Muscle of back (tissue), 11 donors: ENCODE results near the gene DMAP1. TPM values are rescaled to one million over a fixed set of nuclear protein-coding genes. Genes with fewer than 3 reads are reported as not detected.

ENCODE experiments used
- DNase-seq, 3 donors: peaks; one replicate each; pipeline versions ENCODE4 v3.0.0 to v3.0.0-alpha.2; 2013
- polyA plus RNA-seq, 10 donors: library from polyadenylated mRNA; unstranded; fragments of 120-200 nt; gene quantifications; one replicate each; pipeline ENCODE4 v1.2.1, GENCODE V29; 2013; ENCODE audit not compliant: insufficient read length in 10 of 10

Gene DMAP1
- polyA plus RNA-seq, 10 donors: 30.6 to 43.0 (median 36.4) TPM

DNA sequence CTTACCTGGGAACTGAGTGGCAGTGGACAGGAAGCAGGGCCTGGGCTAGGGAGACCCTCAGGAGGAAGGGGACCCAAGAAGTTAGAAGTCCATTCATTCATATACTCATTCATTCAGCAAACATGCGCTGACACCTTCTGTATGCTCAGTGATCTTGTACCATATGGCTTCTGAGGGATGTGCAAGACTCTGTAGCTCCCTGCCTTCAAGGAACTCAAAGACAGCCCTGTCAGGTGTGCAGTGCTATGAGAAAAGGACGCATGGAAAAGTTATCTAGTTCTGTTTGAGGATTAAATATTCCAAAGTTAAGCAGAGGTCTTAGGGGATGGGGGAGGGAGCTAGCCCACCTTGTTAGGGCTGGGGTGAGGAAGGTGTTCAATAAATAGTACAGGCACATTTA, 12.5 kb downstream of the DMAP1 start:
- DNase-seq: no peak

DNA sequence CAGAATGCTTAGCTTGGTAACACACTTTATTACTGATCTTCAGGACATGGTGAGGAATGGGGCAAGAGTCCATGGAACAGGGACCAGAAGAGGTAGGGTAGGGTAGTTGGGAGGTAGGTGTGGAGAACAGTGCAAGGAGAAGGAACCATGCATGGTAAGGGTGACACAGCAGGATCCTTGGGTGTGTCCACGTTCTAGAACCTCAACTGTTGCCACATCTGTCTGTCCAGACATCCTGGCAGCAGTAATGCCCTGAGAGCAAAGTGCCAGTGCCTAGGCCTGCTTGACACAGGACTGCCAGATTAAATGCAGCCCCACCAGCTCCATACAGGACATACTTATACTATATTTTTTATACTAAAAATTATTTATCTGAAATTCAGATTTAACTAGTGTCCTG, 13.9 kb downstream of the DMAP1 start:
- DNase-seq: no peak

DNA sequence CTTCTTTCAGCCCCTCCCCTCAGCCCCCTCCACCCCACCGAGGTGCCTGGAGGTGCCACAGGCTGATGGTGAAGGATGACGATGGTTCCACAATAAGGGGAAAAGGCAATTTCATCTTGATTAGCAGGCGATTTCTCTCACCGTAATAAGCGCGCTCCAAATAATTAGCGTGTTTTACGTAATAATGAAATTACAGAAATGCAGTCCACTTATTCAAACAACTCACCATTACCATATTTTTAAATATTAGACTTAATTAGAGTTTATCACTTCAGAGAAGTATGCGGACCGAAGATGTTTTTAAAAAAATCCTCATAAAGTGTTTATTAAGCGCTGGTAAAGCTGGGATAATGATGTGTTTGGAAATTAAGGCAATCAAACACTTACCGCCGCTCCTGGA, 14.9 kb downstream of the DMAP1 start:
- no peak for DNase-seq

DNA sequence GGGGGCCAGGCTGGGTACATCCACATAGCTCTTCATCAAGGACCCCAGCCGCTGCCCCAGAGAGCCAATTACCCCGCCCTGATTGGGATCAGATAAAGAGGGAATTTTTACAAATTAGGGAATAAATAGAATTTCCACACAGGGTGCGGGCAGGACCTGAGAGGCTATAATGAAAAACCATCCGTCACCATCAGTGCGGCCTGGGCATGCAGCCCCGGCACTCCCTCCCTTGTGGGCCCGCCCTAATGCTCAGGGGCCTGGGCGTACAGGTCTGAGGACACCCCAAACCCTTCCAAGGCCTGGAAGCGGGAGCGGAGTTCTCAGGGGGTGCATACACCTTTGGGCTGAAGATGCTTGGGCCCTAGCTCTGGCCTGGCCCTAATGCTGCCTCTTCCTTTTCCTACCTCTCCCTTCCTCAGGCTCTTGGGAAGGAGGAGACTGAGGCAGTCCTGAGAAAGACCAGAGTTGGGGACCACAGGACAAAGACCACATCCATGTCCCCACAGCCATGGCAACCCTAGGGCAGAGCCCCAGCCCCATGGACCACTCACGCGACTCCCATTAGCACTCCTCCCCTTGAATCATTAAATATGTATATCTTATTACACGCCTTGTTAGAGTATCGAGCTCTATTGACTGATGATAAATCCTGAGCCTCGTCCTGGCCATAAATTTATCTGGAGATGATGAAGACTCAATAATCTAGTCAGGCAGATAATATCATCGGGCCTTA, 16.3 kb downstream of the DMAP1 start:
- DNase-seq: no peak

DNA sequence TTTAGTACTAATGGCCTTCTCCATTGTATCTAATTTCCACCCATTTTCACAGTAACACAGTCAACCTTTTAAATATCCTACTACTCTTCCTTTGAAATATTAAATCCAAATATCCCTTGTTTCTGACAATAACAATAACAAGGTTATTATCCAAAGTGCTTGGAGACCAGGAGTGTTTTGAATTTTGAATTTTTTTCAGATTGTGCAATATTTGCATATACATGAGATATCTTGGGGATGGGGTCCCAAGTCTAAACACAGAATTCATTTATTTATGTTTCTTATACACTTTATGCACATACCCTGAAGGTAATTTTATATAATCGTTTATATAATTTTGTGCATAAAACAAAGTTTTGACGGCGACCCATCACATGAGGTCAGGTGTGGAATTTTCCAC, 17.5 kb downstream of the DMAP1 start:
- no peak for DNase-seq

DNA sequence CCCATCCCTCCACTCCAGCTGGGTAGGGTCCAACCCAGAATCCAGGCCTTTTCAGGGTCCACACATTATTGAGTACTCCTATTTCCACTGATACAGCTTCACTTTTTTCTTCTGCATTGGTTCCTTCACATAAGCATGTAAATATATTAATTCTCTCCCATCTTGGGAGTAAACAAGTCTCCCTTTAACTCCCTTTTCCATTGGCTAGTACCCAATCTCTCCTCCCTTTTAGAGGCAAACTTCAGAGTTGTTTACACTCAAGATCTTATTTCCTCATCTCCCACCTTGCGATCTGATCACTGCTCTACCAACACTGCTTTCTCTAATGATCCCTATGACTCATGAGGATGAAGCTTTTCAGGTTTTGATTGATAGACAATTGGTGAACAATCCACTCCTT, 20.3 kb downstream of the DMAP1 start:
- DNase-seq: no peak

DNA sequence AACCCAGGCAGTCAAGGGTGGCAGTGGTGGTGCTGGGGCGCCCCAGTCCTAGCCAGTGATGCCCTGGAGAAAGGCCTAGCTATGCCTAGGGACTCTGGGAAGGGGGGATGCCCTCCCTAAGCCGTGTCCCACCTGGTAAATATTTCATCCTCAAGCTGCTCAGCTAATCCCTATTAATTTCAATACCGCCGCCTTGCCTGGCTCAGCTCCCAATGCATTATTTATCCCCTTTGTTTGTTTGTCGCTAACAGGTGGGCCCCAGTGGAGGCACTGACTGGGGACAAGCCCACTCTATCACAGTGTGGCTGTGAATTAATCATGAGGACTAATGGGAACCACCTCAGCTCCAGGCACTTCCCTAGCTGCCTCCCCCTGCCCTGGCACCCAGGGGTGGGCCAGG, 22.5 kb downstream of the DMAP1 start:
- DNase-seq: no peak

DNA sequence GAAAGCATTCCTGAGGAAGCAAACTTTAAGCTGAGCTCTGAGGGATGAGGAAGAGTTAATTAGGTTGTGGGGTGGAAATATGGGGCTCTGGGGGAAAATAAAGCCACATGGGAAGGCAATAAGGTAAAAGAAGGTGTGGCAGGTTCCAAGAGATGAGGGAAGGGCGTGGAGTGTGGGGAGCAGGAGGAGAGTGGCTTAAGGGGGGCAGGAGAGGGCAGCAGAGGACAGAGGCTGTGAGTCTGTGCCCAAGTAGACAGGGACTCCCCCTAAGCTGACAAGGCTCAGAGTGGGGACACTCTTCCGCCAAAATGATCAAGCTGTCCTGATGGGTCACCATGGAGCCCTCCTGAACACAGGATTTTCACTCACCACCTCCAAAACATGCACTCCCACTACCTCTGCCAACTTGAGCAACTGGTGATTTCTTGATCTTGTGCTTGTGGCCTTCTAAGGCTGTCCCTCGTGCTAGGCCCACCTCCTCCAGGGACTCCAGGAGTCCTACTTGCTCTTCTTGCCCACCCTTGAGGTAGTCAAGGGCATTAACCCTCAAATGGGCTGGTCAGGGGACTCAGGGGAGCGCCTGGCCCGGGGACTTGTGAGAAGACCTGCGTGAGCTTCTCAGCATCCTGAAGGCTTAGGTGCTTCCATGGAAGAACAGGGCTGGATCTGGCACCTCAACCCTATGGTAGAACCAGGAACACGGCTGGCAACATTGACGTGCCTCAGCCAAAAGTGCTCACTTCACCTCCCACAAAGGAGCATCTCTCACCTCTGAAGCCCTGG, 23.4 kb downstream of the DMAP1 start:
- no peak for DNase-seq

DNA sequence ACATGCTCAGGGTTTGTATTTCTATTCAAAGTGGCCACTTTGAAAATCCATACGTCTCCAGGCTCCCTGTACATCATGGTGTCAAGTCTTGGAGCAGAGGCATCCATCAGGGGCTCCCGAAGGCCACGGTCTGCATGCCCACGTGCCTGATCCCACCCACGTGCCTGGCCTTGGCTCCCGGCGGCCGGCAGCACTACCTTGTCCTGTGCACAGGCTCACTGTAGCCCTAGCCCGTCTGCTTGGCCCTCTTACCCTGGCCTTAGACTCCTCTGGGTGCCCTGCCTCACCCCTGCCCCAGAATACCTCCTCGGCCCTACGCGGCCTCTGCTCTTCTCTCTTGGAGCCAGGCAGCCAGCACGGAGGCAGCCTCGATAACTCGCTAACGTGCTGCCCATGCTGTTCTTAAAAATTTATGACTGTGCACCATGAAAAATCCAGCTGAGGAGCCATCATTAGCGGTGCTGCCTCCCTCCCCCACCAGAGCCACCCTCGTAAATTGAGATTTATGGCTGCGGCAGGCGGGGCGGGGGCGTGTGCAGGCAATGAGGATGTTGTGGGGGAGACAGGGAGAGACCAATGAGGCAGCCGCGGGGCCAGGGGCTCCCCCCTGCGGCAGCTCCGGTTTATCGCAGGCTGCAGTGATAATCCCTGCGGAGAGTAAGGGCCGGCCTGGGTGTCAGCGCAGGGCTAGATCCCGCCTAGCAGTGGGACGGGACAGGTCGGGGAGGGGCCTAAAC, 24.6 kb downstream of the DMAP1 start:
- peak; percentile 47 to 79 (median 47) for DNase-seq

DNA sequence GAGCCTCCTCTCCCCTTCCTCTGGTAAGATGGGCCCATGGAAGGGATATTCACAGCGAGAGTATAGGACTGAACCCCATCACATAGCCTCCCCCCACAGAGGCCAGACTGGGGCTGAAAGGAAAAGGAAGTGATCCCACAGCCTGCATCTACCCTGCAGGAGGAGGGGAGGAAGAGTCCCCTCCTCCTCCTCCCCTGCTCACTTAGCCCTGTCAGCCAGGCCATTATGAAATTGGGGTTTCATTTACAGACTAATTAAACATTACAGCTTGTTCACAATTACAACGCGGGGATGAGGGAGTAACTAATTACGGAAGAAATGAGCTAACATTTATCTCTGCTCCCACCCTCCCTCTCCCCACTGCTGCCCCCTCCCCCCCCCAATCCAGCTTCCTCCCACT, 25.4 kb downstream of the DMAP1 start:
- DNase-seq: no peak

DNA sequence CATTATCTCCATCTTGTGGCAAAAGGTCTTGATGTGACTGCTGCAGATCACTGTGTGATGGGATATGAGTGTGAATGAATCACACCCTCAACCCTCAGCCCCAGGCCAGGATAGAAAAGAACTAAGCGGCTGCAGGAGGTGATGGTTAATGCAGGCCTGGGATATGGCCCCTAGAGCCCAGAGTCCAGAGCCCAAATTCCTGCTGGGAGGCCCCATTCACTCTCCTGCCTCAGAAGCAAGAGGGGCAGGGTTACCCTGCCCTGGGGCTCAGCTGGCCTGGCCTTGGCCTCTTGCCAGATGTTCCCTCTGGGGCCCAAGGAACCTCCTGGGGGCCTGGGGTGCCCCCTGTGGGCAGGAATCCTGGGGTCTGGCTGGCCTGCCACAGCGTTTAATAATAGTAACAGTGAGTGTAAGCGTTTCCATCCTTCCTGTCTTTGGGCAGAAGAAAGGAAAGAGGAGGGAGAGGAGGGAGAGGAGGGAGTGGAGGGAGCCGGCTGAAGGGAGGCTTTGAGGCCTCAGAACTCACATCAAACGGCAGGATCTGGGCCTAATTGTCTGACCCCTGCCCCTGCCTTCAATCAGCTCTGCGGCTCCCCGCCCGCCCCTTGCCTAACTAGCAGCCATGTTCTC, 26.2 kb downstream of the DMAP1 start:
- DNase-seq: peak in 2 of 3 donors; percentile 40 to 42

DNA sequence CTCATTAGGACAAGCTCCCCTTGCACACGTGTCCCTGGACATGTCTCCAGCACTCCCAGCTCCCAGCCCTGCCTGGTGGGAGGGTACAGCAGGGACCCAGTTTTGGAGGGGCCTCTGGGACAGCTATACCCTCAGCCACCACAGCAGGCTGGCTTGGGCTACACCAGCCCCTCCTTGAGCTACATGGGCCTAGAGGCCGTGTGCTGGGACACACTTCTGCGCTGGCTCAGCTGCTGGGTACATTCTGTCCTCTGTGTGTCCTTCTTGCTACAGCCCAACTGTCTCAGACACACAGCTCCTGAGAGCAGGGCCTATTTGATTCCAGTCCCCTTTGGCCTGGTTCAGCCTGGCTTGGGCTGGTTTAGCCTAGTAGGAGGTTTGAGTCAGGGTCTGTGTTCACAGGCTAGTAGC, 26.7 kb downstream of the DMAP1 start:
- DNase-seq: peak; percentile 42 to 47 (median 46)

DNA sequence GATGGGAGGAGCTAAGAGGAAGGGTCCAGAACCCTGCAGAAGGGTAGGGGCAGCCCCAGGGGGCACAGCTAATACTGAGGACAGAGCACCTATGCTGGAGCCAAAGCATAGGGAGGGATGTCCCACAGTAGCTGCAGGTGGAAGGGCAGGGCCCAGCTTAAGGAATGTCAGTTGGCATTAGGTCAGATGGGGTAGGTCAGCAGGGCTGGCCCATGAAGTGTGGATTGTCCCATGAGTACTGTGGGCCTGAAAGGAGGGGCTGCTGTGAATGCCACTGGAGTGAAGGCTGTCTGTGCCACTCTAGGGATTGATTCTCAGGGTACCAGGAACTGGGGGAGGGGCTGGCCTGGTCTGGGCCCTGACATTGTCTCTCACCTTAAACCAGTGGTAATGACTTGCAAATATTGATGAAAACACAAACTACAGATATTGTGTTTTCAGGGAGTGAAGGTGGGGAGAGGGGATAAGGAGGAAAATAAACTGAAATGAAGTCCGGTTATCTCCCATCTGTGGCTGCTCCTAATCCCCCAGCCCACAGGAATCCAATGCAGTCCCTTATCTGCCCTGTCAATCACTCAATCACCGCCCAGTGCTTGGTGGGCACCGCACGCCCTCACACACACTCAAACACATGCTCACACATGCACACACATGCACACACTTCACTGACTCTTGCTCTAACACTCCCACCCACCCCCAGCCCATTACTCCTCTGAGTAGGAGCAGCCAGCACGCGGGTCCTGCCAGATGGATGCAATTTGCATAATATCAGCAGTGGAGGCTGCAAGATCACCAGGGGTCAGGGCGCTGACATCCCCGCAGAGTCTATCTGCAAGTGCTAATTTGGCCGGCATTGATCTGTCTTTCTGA, 27.8 kb downstream of the DMAP1 start:
- DNase-seq: no peak

DNA sequence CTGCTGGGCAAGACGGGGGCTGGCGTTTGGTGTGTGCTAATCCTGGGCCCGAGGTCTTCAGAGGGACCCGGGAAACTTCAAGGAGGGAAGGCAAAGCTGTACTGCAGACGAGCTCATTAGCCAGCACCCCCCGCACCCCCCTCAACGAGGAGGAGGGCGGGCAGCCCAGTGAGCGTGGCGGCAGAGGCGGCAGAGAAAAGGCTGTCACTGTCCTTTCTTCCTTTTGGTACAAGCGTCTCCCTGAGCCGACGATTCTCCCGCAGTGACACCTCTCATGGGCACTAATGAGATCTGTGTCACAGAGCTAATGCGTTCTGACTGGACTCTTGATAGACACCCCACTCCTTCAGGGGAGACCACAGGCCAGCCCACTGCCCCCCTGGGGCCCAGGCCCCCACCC, 29.5 kb downstream of the DMAP1 start:
- no peak for DNase-seq

DNA sequence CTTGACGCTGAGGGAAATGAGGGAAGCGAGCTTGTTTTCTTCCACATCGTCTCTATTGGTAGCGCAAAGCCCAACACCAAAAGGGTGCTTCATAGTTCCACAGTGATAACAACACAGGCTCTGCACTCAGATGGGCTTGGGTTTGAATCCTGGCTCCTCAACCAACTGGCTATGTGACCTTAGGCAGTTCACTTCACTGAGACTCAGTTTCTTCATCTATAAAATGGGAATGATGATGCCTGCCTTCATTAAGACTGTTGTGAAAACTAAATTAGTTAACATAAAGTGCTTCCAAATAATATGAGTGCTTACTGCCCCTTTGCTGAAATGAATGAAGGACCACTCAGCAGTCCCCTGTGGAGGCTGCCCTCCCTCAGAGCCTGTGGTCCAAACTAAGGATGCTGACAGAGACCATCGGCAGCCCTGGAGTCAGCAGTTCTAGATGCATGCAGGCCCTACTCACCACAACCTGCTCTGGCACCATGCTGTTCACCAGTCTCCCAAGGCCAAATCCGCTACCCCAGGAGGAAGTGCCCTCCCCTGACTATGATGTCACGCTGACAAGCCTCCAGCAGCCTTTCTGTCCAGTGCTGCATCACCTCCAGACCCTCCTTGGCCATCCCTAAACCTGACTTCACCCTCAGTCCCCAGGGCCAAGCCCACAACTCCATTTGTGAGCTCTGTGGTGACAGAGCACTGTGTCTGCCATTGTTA, 30.7 kb downstream of the DMAP1 start:
- no peak for DNase-seq

DNA sequence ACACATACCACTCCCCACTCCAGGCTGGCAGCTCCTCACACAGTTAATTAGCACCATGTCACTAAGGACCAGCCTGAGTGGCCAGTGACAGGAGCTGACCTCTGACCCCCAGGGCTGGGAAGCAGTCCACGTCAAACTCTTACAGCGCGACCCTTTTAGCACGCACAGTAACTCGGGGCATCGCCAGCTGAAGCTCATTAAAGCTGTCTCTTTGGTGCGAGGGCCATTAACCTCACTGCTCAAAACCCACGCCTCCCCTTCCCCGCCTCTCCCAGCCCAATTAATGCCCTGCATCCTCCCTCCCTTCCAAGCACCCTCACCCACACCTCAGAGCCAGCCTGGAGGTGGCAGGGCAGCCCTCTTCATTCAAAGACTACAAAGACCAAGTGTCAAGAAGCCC, 31.7 kb downstream of the DMAP1 start:
- DNase-seq: no peak

DNA sequence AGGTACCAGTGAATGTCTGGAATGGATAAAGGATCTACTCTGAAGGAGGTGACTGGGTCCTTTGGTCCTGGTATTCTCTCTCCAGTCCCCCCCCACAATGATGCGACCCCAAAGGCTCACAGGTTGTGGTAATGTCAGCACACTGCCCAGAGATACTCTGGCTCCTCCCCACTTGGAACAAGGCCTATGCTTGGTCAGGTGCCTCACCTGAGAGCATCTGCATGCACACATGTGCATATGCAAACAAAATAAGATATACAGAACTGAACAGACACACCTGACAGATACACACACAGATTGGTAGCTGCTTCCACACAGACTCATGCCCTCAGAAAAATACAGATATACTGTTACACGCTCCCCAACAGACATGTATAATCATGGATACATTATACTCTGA, 33.5 kb downstream of the DMAP1 start:
- DNase-seq: no peak

DNA sequence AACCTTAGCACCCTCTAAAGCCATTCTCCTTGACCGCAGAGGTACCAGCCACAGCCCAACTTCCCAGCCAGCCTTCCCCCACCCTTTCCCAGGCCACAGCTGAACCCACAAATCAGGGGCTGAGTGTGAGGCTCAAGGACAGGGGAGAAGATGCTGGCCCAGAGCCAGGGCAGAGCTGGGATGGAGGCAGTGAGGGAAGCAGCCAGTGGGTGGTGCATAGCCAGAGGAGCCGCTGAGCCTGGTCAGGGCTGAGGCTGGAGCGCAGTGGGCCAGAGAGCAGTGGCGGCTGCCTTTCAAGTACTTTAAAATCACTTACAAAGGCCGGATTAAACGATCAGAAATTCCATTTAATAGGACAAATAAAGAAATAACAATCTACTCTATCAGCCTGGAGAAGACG, 36.3 kb downstream of the DMAP1 start:
- DNase-seq: peak in 1 of 3 donors; percentile 39

DNA sequence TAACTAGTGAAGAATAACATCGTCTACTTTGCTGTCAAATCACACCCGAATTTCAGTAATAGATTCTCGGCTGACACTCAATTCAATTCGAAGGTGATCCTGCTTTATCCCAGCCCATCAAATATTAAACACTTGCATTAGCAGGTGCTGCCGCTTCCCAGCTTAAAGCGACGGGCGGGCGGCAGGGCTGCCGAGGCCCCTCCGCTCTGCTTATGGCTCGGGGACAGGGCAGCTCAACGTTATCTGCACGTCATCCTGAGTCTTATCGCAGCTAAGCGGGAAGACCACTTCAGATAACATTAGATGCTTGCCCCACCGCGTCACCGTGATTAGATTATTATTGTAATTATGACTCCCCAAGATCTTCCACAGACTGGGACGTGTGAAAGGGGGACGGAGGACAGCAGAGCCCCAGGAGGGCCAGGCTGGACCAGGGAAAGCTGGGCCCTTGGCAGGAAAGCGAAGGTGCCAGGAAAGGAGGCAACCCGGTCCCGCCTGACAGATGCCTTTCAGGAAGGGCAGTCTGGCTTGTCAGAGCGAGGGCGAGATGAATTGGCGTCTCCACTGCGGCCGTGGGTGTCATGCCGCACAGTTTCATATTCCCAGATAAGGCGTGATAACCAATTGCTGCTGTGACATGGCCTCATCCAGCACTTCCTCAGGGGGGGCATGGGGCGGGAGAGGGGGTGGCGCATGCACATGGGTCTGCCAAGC, 37.0 kb downstream of the DMAP1 start:
- no peak for DNase-seq

DNA sequence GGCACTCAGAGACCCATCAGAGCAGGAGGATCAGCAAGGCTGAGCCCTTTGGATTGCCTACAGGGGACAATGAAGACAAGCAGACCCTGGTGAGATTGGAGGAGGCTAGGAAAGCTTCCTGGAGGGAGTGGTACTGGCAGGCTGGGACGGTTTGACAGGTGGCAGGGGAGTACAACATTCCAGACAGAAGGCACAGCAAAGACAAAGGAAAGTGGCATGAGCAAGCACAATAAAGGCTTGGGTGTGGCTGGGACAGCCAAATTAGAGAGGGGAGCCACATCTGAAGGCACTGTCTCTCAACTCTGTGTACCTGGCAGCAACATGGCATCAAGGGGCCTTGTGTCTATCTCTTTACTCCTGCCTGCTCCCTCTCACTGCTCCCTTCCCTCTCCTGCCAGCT, 38.2 kb downstream of the DMAP1 start:
- no peak for DNase-seq
